Measurements from ENCODE around the gene BICC1. TPM values are rescaled to one million over a fixed set of nuclear protein-coding genes. Genes with fewer than 3 reads are reported as not detected.

The BICC1 gene
- total and polyA plus RNA-seq, 8 donors: 0.29 to 25.0 (median 4.5) TPM

DNA sequence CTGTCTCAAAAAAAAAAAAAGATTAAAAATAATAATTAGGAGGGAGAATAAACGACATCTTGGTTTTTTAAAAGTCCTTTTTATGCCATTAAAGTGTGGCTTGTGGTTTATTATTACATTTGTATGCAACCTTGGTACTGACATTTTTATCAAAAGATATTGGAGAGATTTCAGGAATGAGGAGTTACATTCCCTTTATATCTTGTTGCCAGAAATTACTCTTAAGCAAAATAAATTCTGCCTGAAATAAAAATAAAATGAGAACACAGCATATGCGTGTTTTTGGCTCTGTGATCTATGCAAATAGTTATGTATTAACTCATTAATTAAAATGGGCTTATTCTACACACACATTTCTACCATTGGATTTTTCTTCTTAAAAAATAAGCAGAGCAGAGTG, 202.4 kb downstream of the BICC1 start:
- H3K9me3 ChIP-seq: no peaks in the 10 kb centered on the region
- no peak for DNase-seq
- no peaks in the 10 kb centered on the region for H3K27me3 ChIP-seq
- intact Hi-C loops (cut with DNase I; ENCODE audit: low total_unique reads): no loop called here
- 53 to 71% (median 67%) methylated on average over 2 of the region's 2 CpGs for WGBS, 5 donors
- TF ChIP-seq, protein P1, sequence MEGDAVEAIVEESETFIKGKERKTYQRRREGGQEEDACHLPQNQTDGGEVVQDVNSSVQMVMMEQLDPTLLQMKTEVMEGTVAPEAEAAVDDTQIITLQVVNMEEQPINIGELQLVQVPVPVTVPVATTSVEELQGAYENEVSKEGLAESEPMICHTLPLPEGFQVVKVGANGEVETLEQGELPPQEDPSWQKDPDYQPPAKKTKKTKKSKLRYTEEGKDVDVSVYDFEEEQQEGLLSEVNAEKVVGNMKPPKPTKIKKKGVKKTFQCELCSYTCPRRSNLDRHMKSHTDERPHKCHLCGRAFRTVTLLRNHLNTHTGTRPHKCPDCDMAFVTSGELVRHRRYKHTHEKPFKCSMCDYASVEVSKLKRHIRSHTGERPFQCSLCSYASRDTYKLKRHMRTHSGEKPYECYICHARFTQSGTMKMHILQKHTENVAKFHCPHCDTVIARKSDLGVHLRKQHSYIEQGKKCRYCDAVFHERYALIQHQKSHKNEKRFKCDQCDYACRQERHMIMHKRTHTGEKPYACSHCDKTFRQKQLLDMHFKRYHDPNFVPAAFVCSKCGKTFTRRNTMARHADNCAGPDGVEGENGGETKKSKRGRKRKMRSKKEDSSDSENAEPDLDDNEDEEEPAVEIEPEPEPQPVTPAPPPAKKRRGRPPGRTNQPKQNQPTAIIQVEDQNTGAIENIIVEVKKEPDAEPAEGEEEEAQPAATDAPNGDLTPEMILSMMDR (IDR thresholded peaks at IDR 0.05): no peak
- TF ChIP-seq POLR2AphosphoS5 (IDR thresholded peaks at IDR 0.05): no peak
- TF ChIP-seq POLR2A (IDR thresholded peaks at IDR 0.05): no peak
- TF ChIP-seq EP300 (IDR thresholded peaks at IDR 0.05): no peak
- no peak overlapping the region for H3K4me3 ChIP-seq
- no peaks in the 10 kb centered on the region for H3K4me1 ChIP-seq
- no peak overlapping the region for H3K27ac ChIP-seq
- H3K36me3 ChIP-seq: no peaks in the 10 kb centered on the region

DNA sequence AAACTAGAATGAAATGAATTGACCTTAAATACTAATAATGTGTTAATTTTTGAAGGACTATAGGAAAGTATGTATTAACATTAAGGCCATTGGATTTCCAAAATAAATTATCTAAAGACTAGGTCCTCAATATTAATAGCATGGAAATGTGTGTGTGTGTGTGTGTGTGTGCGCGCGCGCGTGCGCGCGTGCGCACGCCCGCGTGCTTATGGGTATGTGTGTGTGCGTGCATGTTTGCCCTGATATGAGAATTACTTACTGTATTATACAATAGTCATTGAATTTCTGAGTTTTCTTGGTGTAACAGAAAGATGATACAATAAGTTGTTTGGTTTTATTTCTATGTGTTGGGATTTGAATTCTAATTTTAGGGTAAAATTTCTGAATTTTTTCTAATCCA, 205.9 kb downstream of the BICC1 start:
- Histone ChIP-seq H3K36me3 (no peaks in the 10 kb centered on the region), H3K9me3 (no peaks in the 10 kb centered on the region), H3K27ac (no peak overlapping the region), H3K27me3 (no peaks in the 10 kb centered on the region), H3K4me1 (no peaks in the 10 kb centered on the region), H3K4me3 (no peak overlapping the region)
- TF ChIP-seq POLR2A (IDR thresholded peaks at IDR 0.05) (no peak), POLR2AphosphoS5 (IDR thresholded peaks at IDR 0.05) (no peak), EP300 (IDR thresholded peaks at IDR 0.05) (no peak)
- TF ChIP-seq, protein P1 (IDR thresholded peaks at IDR 0.05): no peak
- intact Hi-C loops (cut with DNase I; ENCODE audit: low total_unique reads): no loop called here
- no peak for DNase-seq
- WGBS, 5 donors: 63 to 69% (median 66%) methylated on average over 13 of the region's 13 CpGs

DNA sequence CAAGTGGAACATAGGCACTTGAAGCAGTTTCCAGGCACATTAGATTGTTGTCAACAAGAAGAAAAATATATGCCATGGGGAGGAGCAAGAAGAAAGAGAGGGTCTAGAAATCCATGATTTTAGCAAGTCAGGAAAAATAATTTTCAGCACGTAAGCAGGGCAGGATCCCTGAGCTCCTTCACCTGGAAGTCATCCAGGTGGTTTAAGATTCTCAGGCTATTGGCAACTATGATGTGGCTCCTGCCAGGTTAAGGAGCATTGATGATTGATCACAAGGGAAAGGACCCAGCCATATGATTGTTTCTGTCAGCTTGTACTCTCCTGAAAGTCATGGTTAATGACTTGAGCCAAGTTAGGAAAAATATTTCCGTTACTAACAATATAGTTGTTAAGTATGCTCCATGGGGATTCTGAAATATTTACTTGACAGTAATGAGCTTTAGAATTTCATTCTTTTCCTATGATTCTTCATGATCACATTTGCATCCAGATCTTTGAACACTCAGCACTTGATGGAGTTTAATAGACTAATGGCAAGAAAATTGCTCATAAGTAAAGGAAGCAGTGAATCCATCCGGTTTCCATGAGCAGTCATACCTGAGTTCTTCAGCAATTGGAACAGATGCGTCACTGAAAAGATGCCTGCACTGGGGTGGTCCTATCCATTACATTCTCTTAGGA, 209.1 kb downstream of the BICC1 start:
- intact Hi-C loops (cut with DNase I; ENCODE audit: low total_unique reads): no loop called here
- H3K36me3 ChIP-seq: no peaks in the 10 kb centered on the region
- H3K27ac ChIP-seq: no peak overlapping the region
- DNase-seq: peak in 1 of 2 donors; percentile 39
- H3K4me3 ChIP-seq: no peak overlapping the region
- 74 to 92% (median 85%) methylated on average over 4 of the region's 4 CpGs for WGBS, 5 donors
- no peaks in the 10 kb centered on the region for H3K27me3 ChIP-seq
- no peaks in the 10 kb centered on the region for H3K9me3 ChIP-seq
- TF ChIP-seq EP300 (IDR thresholded peaks at IDR 0.05) (no peak), POLR2AphosphoS5 (IDR thresholded peaks at IDR 0.05) (no peak), POLR2A (IDR thresholded peaks at IDR 0.05) (no peak)
- TF ChIP-seq, protein P1 (IDR thresholded peaks at IDR 0.05): no peak
- H3K4me1 ChIP-seq: no peaks in the 10 kb centered on the region

DNA sequence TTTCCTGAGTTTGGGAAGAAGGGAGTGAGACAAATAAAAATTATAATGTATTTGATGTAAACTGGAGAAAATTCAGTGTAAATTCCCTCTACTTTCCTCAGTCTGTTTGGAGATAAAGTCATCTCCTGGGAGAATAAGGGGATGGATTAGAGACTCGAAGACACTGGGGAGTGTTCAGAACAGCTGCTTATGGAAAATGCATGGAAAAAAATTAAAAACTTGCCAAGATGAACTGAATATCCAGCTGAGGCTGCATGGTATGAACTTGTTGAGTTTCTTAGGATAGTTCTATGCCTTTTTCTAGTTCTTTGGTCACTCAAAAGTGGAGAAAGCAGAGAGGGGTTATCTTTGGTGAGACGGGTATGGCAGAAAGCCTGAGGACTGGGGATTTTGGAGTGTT, 210.5 kb downstream of the BICC1 start:
- Histone ChIP-seq H3K4me3 (no peak overlapping the region), H3K36me3 (no peaks in the 10 kb centered on the region), H3K4me1 (no peaks in the 10 kb centered on the region), H3K27me3 (no peaks in the 10 kb centered on the region), H3K9me3 (no peaks in the 10 kb centered on the region), H3K27ac (no peak overlapping the region)
- TF ChIP-seq EP300 (IDR thresholded peaks at IDR 0.05): no peak
- TF ChIP-seq, protein P1 (IDR thresholded peaks at IDR 0.05): no peak
- TF ChIP-seq POLR2AphosphoS5 (IDR thresholded peaks at IDR 0.05): no peak
- no peak for TF ChIP-seq POLR2A (IDR thresholded peaks at IDR 0.05)
- intact Hi-C loops (cut with DNase I; ENCODE audit: low total_unique reads): no loop called here
- no peak for DNase-seq
- WGBS, 5 donors: 69 to 82% (median 71%) methylated on average over 2 of the region's 2 CpGs
